Mesodermal cell (in vitro differentiated cells): ENCODE results near the gene QDPR.
"Not testable (repeated sequence)": the region's sequence is repeated elsewhere in the genome, so short reads cannot be mapped to it uniquely, and the experiment has no call there.

Experiments used
- H3K27ac ChIP-seq: 2 replicates; pipeline ENCODE4 v1.7.0; 2013; ENCODE audit warnings: mild to moderate bottlenecking, low read depth, low read length, moderate library complexity; ENCODE audit not compliant: severe bottlenecking
- H3K36me3 ChIP-seq: 2 replicates; pipeline ENCODE4 v1.7.1; 2013; ENCODE audit warnings: mild to moderate bottlenecking, low read length, moderate library complexity; ENCODE audit not compliant: control insufficient read depth, insufficient read depth
- H3K4me1 ChIP-seq: one replicate; pipeline ENCODE4 v1.7.1; 2013; ENCODE audit warnings: mild to moderate bottlenecking, low read length; ENCODE audit not compliant: insufficient read depth, control insufficient read depth, poor library complexity, severe bottlenecking
- H3K4me3 ChIP-seq: 2 replicates; pipeline ENCODE4 v1.7.0; 2013; ENCODE audit warnings: low read length, control low read depth, mild to moderate bottlenecking; ENCODE audit not compliant: insufficient read depth, poor library complexity, severe bottlenecking; ENCODE audit errors: extremely low read depth
- H3K9me3 ChIP-seq: 2 replicates; pipeline ENCODE4 v1.7.1; 2013; ENCODE audit warnings: mild to moderate bottlenecking, low read length, moderate library complexity; ENCODE audit not compliant: control insufficient read depth
- WGBS, 2 experiments: methylation state at CpG; one replicate each; pipeline ENCODE4 v1.1.5; 2013; ENCODE audit warnings: missing lambda C conversion rate in 2 of 2; ENCODE audit not compliant: insufficient coverage in 2 of 2; 5-methylcytosine and 5-hydroxymethylcytosine counted together

QDPR gene

GRCh38 chr4:17546678-17547077, 34.8 kb upstream of the QDPR start:
- peaks cover 15% of the 10 kb centered on the region for H3K4me1 ChIP-seq
- H3K9me3 ChIP-seq: no peaks in the 10 kb centered on the region
- no peak overlapping the region for H3K27ac ChIP-seq
- WGBS, 2 experiments: 84 to 87% methylated on average over 8 to 9 of the region's 12 CpGs
- H3K36me3 ChIP-seq: no peaks in the 10 kb centered on the region
- H3K4me3 ChIP-seq: no peak overlapping the region

- H3K4me1 ChIP-seq: peaks cover 15% of the 10 kb centered on the region
- WGBS, 2 experiments: 89 to 91% methylated on average over 9 to 10 of the region's 10 CpGs
- no peak overlapping the region for H3K27ac ChIP-seq
Measured at GRCh38 chr4:17546222-17546621, 34.3 kb upstream of the QDPR start.

GRCh38 chr4:17545374-17546140, 33.7 kb upstream of the QDPR start:
- Histone ChIP-seq H3K36me3 (no peaks in the 10 kb centered on the region), H3K4me1 (peaks cover 15% of the 10 kb centered on the region), H3K27ac (no peak overlapping the region), H3K9me3 (no peaks in the 10 kb centered on the region), H3K4me3 (no peak overlapping the region)
- WGBS, 2 experiments: 83 to 90% methylated on average over 3 to 9 of the region's 11 CpGs

More at GRCh38 chr4:17546222-17546621, 34.3 kb upstream of the QDPR start:
- no peaks in the 10 kb centered on the region for H3K36me3 ChIP-seq
- no peak overlapping the region for H3K4me3 ChIP-seq
- H3K9me3 ChIP-seq: no peaks in the 10 kb centered on the region

GRCh38 chr4:17544831-17545234, 32.9 kb upstream of the QDPR start:
- WGBS, 2 experiments: 75 to 94% methylated on average over 1 to 3 of the region's 3 CpGs
- Histone ChIP-seq H3K27ac (no peak overlapping the region), H3K9me3 (no peaks in the 10 kb centered on the region), H3K36me3 (no peaks in the 10 kb centered on the region), H3K4me1 (peaks cover 15% of the 10 kb centered on the region), H3K4me3 (no peak overlapping the region)

GRCh38 chr4:17544205-17544604, 32.3 kb upstream of the QDPR start:
- 36 to 40% methylated on average over 4 to 5 of the region's 6 CpGs for WGBS, 2 experiments
- H3K9me3 ChIP-seq: no peaks in the 10 kb centered on the region
- H3K27ac ChIP-seq: no peak overlapping the region
- peaks cover 15% of the 10 kb centered on the region for H3K4me1 ChIP-seq
- no peaks in the 10 kb centered on the region for H3K36me3 ChIP-seq
- no peak overlapping the region for H3K4me3 ChIP-seq

- not testable (repeated sequence) for H3K36me3 ChIP-seq, H3K4me3 ChIP-seq, H3K9me3 ChIP-seq, H3K27ac ChIP-seq, H3K4me1 ChIP-seq
- 85% methylated on average over 3 of the region's 6 CpGs; no CpG with 5 or more reads in 1 of the 2 experiments for WGBS, 2 experiments
Measured at GRCh38 chr4:17537060-17537459, 25.2 kb upstream of the QDPR start.

- 93 to 98% methylated on average over 2 to 3 of the region's 3 CpGs for WGBS, 2 experiments
- no peaks in the 10 kb centered on the region for H3K9me3 ChIP-seq
- no peaks in the 10 kb centered on the region for H3K36me3 ChIP-seq
- no peaks in the 10 kb centered on the region for H3K4me1 ChIP-seq
- H3K27ac ChIP-seq: no peak overlapping the region
- no peak overlapping the region for H3K4me3 ChIP-seq
Measured at GRCh38 chr4:17535906-17536305, 24.0 kb upstream of the QDPR start.

GRCh38 chr4:17535242-17535641, 23.4 kb upstream of the QDPR start:
- 100% methylated on average over 2 of the region's 4 CpGs for WGBS, 2 experiments
- Histone ChIP-seq H3K9me3 (no peaks in the 10 kb centered on the region), H3K4me1 (no peaks in the 10 kb centered on the region)

GRCh38 chr4:17534705-17535104, 22.8 kb upstream of the QDPR start:
- 93 to 100% methylated on average over 1 to 2 of the region's 4 CpGs for WGBS, 2 experiments

More at GRCh38 chr4:17535242-17535641, 23.4 kb upstream of the QDPR start:
- no peak overlapping the region for H3K4me3 ChIP-seq
- no peak overlapping the region for H3K27ac ChIP-seq
- H3K36me3 ChIP-seq: no peaks in the 10 kb centered on the region

GRCh38 chr4:17531538-17532285, 19.8 kb upstream of the QDPR start:
- Histone ChIP-seq H3K4me1 (no peaks in the 10 kb centered on the region), H3K27ac (no peak overlapping the region), H3K4me3 (no peak overlapping the region), H3K9me3 (no peaks in the 10 kb centered on the region), H3K36me3 (no peaks in the 10 kb centered on the region)
- 73 to 78% methylated on average over 5 to 6 of the region's 8 CpGs for WGBS, 2 experiments

More at GRCh38 chr4:17534705-17535104, 22.8 kb upstream of the QDPR start:
- Histone ChIP-seq H3K9me3 (no peaks in the 10 kb centered on the region), H3K27ac (no peak overlapping the region), H3K4me3 (no peak overlapping the region), H3K4me1 (no peaks in the 10 kb centered on the region), H3K36me3 (no peaks in the 10 kb centered on the region)
